HG02763 (cell line): ENCODE data around the gene CFAP73.
A peak's percentile ranks its signal among the peaks of the same experiment; 100 is the strongest.

Experiments
- ATAC-seq: cut with Tn5 transposase; IDR thresholded peaks from one replicate; pipeline ENCODE4 v1.9.1; 2021; ENCODE audit warnings: mild to moderate bottlenecking, moderate library complexity; ENCODE audit not compliant: unreplicated experiment

Gene CFAP73

DNA sequence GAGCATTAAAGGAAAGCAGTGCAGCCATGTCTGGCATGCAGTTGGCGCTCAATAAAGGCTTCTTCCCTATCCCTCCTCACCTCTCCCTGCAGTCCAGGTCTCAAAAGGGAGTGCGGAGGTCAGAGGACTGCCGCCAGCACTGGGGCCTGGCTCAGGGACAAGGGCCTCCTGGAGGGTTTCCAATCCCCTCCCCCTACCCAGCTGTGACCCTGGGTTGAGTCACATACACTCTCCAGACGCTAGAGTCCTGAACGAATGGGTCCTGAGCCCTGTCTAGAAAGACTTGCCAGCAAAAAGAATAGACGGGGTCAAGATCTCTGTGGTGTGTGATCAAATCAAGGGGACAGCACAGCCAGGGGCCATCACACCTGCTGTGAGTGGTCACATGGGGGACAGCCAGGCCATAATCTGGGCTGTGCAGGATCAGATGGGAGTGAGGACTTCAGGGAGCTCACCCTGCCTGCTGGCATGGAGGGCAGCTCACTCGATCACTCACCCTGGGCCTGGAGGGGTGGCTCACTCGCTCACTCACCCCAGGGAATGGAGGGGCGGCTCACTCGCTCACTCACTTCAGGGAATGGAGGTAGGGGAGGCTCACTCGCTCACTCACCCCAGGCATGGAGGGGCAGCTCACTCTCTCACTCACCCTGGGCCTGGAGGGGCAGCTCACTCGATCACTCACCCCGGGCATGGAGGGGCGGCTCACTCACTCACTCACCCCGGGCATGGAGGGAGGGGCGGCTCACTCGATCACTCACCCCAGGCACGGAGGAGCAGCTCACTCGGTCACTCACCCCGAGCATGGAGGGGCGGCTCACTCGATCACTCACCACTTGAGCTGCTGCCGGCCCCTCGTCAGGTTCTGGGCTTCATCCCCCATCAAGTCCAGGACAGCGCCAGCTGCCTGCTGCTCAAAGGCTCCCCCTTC lies 12.8 kb downstream of the CFAP73 start:
- ATAC-seq = no peak

GRCh38 chr12:113163030-113163360 lies 13.5 kb downstream of the CFAP73 start:
- ATAC-seq = no peak

DNA sequence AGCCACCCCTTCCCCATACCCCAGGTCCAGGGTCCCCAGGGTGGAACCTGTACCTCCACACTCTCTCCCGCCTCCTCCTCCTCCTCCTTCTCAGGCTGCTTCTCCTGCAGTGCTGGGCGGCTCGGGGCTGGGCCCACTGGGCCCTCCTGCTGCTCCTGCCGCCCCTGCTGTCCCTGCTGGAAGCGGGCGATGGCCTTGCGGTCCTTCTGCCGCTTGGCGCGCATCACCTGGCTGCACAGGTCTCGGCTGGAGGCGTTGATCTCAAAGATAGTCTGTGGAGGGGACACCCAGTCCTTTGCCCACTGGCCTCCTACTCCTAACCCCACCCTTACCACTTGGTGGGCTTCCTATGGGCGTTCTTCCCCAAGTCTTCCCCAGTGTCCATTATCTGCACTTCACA lies 14.5 kb downstream of the CFAP73 start:
- ATAC-seq = no peak

DNA sequence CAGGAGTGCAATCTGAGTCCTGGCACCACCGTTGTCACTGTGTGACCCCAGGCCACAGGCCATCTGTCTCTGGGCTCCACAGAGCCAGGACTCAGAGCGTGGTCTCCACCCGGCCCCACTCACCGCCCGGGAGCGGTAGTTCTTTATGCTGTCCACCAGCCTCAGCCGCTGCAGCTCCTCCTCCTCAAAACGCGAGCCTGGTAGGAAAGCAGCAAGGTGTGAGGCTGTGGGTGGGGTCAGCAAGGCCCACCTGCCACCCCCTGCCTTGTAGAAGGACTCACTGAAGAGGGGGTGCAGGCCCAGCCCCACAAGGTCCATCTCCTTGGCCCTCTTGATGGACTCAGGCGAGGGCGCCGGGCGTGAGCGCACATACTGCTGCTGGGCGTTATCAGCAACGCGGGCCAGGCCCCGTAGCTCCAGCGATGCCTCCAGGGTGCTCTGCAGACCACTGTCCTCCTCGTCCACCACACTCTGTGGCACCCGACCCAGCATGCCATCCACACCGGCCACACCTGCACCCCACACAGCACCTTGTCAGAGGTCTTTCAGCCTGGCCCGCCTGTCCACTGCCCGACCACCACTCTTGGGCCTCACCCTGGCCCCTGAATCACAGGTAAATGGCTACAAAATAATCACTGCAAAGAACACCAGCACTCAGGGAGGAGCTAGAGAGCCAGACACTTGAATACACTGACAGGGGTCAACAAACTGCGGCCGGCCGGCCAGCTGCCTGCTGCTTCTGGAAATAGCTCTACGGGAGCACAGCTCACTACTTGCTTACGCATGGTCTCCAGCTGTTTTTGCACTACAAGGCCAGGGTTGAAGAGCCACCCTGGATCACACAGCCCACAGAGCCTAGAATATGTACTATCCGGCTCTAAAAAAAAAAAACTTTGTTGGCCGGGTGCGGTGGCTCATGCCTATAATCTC lies 16.3 kb downstream of the CFAP73 start:
- no peak for ATAC-seq

GRCh38 chr12:113167868-113168267 lies 18.3 kb downstream of the CFAP73 start:
- ATAC-seq = no peak

DNA sequence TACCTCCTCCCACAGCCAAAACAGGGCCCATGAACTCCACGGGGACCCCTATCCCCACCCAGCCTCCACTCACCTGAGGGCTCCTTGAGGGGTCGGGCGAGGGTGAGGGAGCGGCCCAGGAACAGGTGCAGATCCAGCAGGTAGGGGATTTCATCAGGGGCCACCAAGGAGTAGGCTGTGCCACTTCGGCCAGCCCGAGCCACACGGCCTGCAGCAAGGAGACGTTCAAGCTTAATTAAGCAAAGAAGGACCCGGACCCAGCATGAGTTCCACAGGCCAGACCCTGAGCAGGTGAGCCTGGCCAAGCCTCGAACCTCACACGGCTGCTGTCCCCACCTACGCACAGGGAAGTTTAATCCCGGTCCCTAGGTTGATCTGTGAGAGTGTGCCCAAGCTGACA lies 20.2 kb downstream of the CFAP73 start:
- no peak for ATAC-seq

GRCh38 chr12:113170457-113170856 lies 20.9 kb downstream of the CFAP73 start:
- no peak for ATAC-seq

DNA sequence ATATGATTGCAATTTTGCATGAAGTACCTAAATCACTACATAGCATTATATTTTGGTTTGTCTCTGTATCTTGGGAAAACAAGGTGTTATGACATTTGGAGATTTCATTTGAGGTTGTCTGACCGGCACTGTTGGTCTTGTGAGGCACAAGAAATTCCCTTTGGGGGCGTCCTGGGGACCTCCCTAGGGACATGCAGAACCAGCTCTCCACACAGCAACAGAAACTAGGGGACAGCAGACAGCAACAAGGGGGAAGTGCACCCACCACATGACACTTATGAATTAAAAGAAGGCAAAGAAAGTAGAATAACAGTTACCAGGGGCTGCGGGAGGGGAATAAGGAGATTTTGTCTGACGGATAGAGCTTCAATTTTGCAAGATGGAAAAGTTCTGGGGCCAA lies 21.4 kb downstream of the CFAP73 start:
- ATAC-seq = no peak

DNA sequence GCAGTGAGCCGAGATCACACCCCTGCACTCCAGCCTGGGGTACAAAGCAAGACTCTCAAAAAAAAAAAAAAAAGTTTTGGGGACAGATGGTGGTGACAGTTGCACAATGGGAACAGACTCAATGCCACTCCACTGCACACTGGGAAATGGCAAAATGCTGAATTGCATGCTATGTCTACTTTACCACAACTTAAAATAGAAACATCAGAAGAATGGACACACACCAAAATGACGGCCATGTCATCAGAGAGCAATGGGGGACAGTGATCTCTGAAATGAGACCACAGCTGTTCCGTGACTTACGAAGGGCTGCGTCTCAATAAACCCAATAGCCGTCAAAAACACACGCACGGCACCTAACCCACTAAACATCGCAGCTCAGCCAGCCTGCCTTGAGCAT lies 22.0 kb downstream of the CFAP73 start:
- no peak for ATAC-seq

DNA sequence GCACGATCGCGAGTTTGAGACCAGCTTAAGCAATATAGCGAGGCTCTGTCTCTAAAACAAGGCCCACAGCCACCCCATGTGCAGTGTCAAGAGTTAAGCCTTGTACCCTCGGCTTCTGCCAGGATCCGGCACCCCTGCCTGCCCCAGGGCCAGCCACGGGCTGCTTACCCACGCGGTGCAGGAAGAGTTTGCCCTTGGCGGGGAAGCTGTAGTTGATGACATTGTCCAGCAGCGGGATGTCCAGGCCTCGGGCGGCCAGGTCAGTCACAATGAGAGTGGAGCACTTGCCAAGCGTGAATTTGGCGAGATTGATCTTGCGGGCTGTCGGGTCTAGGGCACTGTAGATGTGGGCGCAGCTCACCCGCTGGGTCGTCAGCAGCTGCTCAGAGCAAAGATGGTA lies 22.7 kb downstream of the CFAP73 start:
- ATAC-seq = no peak

DNA sequence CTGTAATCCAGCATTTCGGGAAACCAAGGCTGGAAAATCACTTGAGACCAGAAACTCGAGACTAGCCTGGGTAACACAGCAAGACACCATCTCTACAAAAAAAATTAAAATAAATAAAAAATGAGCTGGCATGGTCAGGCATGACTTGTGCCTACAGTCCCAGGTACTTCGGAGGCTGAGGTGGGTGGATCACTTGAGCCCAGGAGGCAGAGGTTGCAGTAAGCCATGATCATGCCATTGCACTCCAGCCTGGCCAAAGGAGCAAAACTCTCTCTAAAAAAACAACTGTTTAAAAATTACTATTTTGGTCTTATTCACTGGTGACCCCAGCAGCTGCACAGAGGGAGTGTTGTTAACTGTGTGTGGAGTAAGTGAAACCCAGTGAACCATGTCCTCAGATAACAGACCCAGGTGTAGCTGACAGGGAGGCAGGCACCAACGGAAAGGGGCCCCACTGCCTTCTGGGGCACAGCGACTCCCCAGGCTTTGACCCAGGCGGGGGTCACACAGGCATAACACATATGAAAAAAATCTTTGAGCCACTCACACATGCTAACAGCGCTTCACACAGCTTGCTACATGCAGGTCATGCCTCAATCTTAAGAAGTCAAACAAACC lies 23.7 kb downstream of the CFAP73 start:
- ATAC-seq = peak; percentile 76

DNA sequence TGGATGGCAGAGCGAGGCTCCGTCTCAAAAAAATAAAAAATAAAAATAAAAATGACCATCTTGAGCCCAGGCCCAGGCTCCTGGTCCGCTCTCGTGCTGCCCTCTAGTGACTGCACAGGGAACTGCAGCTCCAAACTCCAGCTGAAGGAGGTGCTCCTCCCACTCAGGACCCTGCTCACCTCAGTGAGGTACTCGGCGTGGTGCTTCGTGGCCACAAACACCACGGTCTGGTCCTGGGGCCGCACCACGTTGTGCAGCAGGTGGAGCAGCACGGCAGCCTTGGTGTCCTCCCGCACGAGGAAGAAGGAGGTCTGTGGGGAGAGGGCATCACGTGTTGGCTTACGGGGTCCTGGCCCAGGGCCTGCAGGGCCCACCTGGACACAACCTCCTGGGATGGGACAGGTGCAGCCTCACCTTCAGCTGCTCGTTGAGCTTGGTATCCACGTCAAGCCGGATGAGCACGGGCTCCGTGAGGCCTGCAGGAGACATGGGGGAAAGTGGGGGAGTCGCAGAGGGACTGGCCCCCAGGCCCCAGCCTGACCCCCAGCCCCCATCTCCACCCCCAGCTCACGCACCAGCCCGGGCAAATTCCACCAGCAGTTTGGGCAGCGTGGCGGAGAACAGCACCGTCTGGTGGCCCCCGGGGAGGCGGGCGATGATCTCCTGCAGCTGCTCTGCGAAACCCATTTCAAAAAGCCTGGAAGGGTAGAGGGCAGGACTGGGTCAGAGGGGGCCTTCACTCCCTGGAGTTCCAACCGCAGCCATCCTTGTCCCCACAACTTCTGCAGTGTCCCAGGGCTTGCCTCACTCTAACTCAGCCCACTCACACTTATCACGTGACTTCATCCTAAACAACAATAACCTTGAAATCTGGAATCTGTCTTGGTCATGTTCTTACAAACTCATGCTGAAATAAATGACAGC lies 25.2 kb downstream of the CFAP73 start:
- ATAC-seq = no peak

GRCh38 chr12:113179023-113179422 lies 29.5 kb downstream of the CFAP73 start:
- no peak for ATAC-seq

GRCh38 chr12:113180333-113180732 lies 30.8 kb downstream of the CFAP73 start:
- no peak for ATAC-seq

GRCh38 chr12:113181975-113182374 lies 32.5 kb downstream of the CFAP73 start:
- no peak for ATAC-seq

DNA sequence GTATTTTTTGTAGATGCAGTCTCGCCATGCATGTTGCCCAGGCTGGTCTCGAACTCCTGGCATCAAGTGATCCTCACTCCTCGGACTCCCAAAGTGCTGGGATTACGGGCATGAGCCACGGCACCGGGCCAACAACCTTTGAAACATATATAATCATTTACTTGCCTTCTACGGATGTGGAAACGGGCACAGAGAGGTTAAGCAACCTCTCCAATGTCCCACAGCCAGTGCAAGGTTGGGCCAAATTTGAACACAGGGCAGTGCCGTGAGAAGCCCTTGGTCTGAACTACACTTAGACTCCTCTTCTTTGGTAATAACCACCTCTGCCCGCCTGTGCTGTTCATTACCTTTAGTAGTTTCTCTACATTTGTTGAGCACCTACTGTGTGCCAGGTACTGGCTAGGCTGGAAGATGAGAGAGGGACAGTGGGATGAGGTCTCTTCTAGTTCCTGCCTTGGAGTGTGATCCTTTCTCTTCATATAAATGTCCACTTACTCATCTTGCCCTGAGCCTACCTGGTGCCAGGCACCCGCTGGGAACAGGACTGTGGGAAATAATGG lies 33.6 kb downstream of the CFAP73 start:
- ATAC-seq = no peak

DNA sequence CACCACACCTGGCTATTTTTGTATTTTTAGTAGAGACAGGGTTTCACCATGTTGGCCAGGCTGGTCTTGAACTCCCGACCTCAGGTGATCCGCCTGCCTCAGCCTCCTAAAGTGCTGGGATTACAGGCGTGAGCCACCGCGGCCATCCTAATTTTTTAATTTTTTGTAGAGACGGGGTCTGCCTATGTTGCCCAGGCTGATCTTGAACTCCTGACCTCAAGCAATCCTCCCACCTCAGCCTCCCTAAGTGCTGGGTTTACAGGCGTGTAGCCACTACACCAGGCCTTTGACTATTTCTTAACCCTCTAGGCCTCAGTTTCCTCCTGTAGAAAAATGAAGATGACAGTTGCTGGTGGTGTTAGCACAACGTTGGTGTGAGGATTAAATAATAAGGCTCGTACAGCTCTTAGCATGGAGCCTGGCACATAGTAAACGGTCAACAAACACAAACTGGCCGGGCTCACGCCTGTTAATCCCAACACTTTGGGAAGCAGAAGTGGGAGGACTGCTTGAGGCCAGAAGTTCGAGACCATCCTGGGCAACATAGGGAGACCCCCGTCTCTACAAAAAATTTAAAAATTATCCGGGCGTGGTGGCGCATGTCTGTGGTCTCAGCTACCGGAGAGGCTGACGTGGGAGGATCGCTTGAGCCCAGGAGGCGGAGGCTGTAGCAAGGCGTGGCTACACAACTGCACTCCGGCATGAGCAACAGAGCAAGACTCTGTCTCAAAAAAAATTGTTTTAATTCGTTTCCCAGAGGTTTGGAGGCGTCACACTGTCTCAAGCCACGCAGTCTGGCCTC lies 34.8 kb downstream of the CFAP73 start:
- ATAC-seq = peak; percentile 39

DNA sequence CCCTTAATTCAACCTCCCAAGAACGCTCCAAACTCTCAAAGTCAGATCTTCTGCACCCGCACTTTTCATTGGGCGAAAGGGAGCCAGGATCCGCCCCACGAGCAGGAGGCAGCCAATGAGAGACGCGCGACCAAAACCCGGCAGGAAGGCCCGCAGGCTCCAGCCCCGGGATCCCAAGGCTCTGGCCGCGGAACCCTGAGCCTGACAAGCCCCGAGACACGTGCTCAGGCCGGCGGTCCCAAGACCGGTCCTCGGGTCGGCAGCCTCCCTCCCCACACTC lies 35.3 kb downstream of the CFAP73 start:
- ATAC-seq = peak; percentile 80
